ENCODE results near the gene GNG13.

DNA sequence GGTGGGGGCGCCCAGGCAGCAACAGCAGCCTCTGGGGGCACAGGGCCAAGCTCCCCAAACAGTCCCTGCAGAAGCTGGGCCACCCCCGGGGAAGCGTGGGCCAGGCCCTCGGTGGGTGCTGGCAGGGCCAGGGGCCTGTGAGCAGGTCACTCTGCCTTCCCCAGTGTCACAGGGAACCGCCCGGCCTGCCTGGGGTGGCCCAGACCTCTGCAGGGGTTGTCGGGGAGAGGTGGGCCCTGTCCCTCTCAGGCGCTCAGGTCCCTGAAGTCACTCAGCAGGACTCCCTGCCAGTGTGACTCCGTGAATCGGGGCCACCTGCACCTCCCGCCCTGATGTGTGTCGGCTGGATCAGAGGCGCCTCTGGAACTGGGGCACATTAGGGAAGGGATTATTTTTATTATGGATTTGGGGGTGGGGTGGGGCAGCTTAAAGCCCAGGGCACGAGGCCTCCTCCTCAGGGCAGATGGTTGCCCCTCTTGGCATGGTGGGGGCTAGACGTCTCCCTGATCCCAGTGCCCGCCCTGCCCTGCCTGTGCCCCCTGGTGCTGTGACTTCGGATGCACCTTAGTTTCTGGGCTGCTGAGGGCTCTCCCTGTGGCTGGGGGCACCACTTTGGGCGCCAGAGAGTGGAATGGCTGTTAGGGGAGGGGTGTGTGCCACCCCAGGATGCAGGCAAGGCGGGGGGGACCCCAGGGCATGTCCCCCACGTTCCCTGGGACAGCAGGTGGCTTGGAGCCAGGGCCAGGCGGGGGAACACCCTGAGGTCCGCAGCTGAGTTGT, 1.2 kb upstream of the GNG13 start:
- TF ChIP-seq POLR2A (IDR thresholded peaks at IDR 0.05) (no peak), CTCF (IDR thresholded peaks at IDR 0.05) (no peak), POLR2AphosphoS5 (IDR thresholded peaks at IDR 0.05) (no peak), EP300 (IDR thresholded peaks at IDR 0.05) (no peak)

Data from suprapubic skin (tissue), 4 donors.